GM12874 (cell line): ENCODE data around the gene SORCS2.

Experiments used
- CTCF ChIP-seq: IDR thresholded peaks from 2 replicates; pipeline ENCODE4 v1.5.1; 2011; ENCODE audit warnings: low read depth, mild to moderate bottlenecking, control low read depth, low read length, moderate library complexity; ENCODE audit not compliant: insufficient read depth

SORCS2 gene

DNA sequence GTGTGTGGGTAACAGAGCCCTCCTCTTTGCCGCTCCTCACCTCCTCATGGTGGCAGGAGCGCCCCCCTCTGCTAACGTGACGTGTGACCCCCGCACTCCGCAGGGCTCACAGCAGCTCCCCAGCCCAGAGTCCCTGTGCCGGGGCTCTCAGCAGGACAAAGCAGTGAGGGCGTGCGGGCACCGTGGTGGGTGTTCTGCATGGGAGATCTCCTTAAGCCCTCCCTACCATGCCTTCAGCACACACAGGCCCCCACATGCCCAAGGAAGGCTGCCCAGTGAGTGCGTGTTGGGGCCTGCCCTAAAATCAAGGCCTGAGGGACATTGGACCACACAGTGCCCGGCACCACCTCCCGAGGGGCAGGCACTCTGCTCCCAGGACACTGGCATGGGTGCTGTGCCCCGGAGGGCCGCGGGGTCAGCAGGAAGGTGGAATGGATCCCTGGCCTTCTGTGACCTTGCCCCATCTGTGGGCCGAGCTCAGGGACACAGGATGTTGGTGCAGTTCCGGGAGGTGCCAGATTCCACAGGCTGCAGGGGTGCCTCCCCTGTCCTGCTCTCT is 232.3 kb downstream of the SORCS2 start:
- TF ChIP-seq CTCF, result no peak

GRCh38 chr4:7425124-7425523 is 232.8 kb downstream of the SORCS2 start:
- no peak for TF ChIP-seq CTCF

DNA sequence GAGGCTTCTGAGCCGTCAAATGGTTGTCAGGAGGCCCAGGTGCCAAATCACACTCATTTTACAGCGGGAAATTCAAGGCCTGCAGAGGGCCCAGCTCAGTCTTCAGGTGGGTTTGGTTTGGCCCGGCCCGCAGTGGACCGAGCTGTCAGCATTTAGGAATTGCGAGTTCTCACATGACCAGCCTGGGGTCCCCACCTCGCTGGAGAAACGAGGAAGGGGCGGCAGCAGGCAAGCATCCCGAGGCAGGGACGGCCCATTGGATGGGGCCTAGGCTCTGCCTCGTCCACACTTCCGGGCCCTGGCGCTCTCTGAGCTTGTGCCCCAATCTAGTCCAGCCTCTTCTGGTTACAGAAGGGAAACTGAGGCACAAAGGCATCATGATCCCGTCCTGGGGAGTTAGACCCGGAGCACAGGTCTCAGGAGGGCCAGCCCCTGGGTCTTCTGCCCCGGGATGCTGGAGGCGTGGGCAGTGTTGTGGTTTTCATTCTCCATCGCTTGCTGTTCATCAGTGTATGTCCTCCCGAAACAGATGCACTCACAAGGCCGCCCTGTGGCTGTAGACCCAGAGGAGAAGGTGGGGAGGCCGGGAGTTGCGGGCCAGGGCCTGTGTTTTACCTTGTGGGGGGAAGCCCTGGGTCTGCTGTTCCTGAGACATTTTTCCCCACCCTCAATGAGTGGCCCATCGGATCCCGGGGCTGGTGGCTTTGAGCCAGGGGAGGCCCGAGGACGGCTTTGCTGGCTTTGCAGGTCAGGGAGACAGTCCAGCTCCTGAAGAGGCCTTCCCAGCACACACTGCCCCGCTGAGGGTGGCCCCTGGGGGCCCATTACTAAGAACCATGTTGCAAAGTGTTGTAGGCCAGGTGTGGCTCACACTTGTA is 233.5 kb downstream of the SORCS2 start:
- no peak for TF ChIP-seq CTCF

GRCh38 chr4:7426525-7427171 is 234.3 kb downstream of the SORCS2 start:
- TF ChIP-seq CTCF, result no peak

- TF ChIP-seq CTCF, result no peak
Measured at GRCh38 chr4:7427361-7427760, 235.0 kb downstream of the SORCS2 start.

DNA sequence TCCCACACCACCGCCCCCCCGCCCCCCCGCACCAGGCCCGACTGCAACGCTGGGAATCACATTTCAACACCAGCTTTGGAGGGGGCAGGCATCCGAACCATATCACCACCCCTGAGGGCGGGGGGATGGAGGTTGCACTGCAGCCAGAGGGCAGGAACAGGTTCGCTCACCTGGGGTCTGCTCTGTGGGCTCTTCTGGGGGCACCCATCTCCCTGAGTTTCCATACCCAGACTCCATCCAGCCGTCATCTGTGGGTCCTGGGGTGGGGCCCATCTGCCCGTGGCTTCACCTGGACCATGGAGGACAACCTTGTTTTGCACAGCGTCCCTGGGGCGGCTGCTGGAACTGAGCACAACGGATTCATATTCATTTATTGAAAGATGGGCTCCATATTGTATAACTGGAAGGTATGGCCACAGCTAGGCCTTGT is 235.5 kb downstream of the SORCS2 start:
- no peak for TF ChIP-seq CTCF

- TF ChIP-seq CTCF, result no peak
Measured at GRCh38 chr4:7428261-7429068, 236.1 kb downstream of the SORCS2 start.
